Testis (tissue), 2 donors: ENCODE results near the gene AGAP1.

ENCODE experiments used
- CTCF ChIP-seq, 3 experiments: fragments of 450-650 bp in 2 of 3; fragments of 200-600 bp in 1 of 3; sonication (generic) in 1 of 3; IDR thresholded peaks; one replicate each; pipeline ENCODE4 v1.5.1; 2016 to 2019; ENCODE audit warnings: antibody characterized with exemption in 3 of 3, mild to moderate bottlenecking in 2 of 3, moderate library complexity in 1 of 3
- POLR2A ChIP-seq: fragments of 450-650 bp; IDR thresholded peaks from one replicate; pipeline ENCODE4 v1.6.1; 2017; ENCODE audit warnings: antibody characterized with exemption, mild to moderate bottlenecking, moderate library complexity

GRCh38 chr2:235789552-235789951 is 295.7 kb downstream of the AGAP1 start:
- no peak for TF ChIP-seq CTCF (IDR thresholded peaks at IDR 0.05)
- TF ChIP-seq POLR2A, result no peak
